ENCODE measurements around the gene EEF2K. TPM values are rescaled to one million over a fixed set of nuclear protein-coding genes. Genes with fewer than 3 reads are reported as not detected.
A peak's percentile ranks its signal among the peaks of the same experiment; 100 is the strongest.

Gene EEF2K
- polyA plus RNA-seq, 3 donors = 0.85 to 6.5 (median 1.7) TPM

DNA sequence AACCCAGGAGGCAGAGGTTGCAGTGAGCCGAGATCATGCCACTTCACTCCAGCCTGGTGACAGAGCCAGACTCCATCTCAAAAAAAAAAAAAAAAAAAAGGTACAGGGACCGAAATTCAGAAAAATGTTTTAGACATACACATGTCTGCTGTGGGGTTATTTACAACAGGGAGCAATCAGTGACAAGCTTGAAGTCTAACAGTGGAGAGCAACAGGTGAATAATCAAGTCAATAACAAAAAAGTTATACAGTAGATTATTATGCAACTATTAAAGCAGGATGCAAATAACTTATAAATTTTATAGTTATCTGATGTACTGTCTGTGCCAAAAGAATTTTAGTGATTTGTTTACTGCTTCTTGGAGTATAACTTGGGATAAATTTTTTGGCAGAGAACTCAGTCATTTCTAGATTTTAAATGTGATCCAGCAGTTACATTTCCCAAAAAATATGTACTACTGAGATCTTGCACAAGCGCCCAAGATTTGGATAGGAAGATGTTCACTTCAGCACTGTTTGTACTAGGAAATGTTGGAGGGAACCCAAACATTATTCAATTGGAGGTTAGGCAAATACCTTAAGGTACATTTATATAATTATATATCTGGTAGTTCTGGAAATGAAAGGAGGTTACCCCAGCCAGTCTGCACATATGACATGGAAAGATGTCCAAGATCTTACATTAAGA, 34.1 kb downstream of the EEF2K start:
- H3K36me3 ChIP-seq (replicated peaks in 1 of 2; ENCODE audit: control insufficient read depth in 1 of 2, insufficient read depth in 2 of 2, low read length in 2 of 2) = peaks cover 0 to 15% of the 10 kb centered on the region in 2 donors
- no peak overlapping the region for H3K4me2 ChIP-seq (replicated peaks; ENCODE audit: extremely low read depth, low read length, poor library complexity, severe bottlenecking)
- H4K20me1 ChIP-seq (ENCODE audit: insufficient read depth, low read length) = no peaks in the 10 kb centered on the region
- Mint-ChIP-seq H3K27ac (peak overlapping the region in 1 of 7 donors; percentile 8), H3K27me3 (ENCODE audit: low read depth in 3 of 3) (peaks cover 0 to 2% (median 0%) of the 10 kb centered on the region in 3 donors), H3K4me3 (no peak overlapping the region), H3K36me3 (peaks cover 11 to 19% of the 10 kb centered on the region in 2 donors), H3K4me1 (peaks cover 24% of the 10 kb centered on the region), H3K9me3 (no peaks in the 10 kb centered on the region)
- no peak overlapping the region for H3K9ac ChIP-seq (ENCODE audit: insufficient read depth, low read length, poor library complexity, severe bottlenecking)
- intact Hi-C loops (cut with micrococcal nuclease) = no loop called here
- no peak overlapping the region for H2AFZ ChIP-seq (ENCODE audit: insufficient read depth, low read depth, low read length, poor library complexity, severe bottlenecking)
- no peak overlapping the region for H3K4me3 ChIP-seq (replicated peaks in 1 of 3; ENCODE audit: low read depth in 2 of 3, low read length in 3 of 3)
- TF ChIP-seq, protein P1, sequence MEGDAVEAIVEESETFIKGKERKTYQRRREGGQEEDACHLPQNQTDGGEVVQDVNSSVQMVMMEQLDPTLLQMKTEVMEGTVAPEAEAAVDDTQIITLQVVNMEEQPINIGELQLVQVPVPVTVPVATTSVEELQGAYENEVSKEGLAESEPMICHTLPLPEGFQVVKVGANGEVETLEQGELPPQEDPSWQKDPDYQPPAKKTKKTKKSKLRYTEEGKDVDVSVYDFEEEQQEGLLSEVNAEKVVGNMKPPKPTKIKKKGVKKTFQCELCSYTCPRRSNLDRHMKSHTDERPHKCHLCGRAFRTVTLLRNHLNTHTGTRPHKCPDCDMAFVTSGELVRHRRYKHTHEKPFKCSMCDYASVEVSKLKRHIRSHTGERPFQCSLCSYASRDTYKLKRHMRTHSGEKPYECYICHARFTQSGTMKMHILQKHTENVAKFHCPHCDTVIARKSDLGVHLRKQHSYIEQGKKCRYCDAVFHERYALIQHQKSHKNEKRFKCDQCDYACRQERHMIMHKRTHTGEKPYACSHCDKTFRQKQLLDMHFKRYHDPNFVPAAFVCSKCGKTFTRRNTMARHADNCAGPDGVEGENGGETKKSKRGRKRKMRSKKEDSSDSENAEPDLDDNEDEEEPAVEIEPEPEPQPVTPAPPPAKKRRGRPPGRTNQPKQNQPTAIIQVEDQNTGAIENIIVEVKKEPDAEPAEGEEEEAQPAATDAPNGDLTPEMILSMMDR (IDR thresholded peaks at IDR 0.05) = no peak
- DNase-seq = no peak
- H3K4me1 ChIP-seq (ENCODE audit: control insufficient read depth in 1 of 2, insufficient read depth in 2 of 2, low read length in 2 of 2) = peaks cover 18 to 24% of the 10 kb centered on the region in 2 donors
- WGBS (ENCODE audit: insufficient coverage) = no CpG with 5 or more reads among the region's 3 CpGs
- no peaks in the 10 kb centered on the region for H3K27me3 ChIP-seq (ENCODE audit: control insufficient read depth in 2 of 2, insufficient read depth in 2 of 2, low read length in 2 of 2)
- H3K79me2 ChIP-seq (ENCODE audit: insufficient read depth, low read length) = no peaks in the 10 kb centered on the region
- no peaks in the 10 kb centered on the region for H3K9me3 ChIP-seq (replicated peaks in 1 of 2; ENCODE audit: control insufficient read depth in 1 of 2, insufficient read depth in 1 of 2, low read length in 2 of 2)
- no peak overlapping the region for H3K27ac ChIP-seq (ENCODE audit: low read depth in 1 of 2, low read length in 2 of 2)

DNA sequence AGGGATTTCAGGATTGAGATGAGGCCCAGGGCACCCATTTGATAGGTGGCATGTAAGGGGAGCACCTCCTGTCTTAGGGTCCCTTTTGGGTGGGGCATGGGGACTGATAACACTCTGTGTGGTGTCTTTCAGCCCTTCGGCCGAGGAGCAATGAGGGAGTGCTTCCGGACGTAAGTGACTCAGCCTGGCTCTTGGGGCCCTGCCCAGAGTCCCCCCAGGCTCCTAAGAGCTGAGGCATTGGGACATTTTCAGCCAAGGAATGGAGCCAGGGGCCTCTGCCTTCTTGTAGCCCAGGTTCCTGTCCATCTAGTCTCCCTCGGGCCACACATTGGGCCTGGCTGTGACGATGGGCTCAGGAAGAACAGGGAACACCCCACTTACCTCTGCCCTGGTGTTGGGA, 44.4 kb downstream of the EEF2K start:
- Histone ChIP-seq H3K27me3 (ENCODE audit: control insufficient read depth in 2 of 2, insufficient read depth in 2 of 2, low read length in 2 of 2) (no peaks in the 10 kb centered on the region), H3K4me3 (replicated peaks in 1 of 3; ENCODE audit: low read depth in 2 of 3, low read length in 3 of 3) (no peak overlapping the region), H2AFZ (ENCODE audit: insufficient read depth, low read depth, low read length, poor library complexity, severe bottlenecking) (no peak overlapping the region), H3K4me2 (replicated peaks; ENCODE audit: extremely low read depth, low read length, poor library complexity, severe bottlenecking) (no peak overlapping the region), H3K9me3 (replicated peaks in 1 of 2; ENCODE audit: control insufficient read depth in 1 of 2, insufficient read depth in 1 of 2, low read length in 2 of 2) (peaks cover 5% of the 10 kb centered on the region in 2 donors), H3K36me3 (replicated peaks in 1 of 2; ENCODE audit: control insufficient read depth in 1 of 2, insufficient read depth in 2 of 2, low read length in 2 of 2) (peaks cover 38 to 67% of the 10 kb centered on the region in 2 donors), H3K79me2 (ENCODE audit: insufficient read depth, low read length) (no peaks in the 10 kb centered on the region), H3K4me1 (ENCODE audit: control insufficient read depth in 1 of 2, insufficient read depth in 2 of 2, low read length in 2 of 2) (no peaks in the 10 kb centered on the region), H3K27ac (ENCODE audit: low read depth in 1 of 2, low read length in 2 of 2) (no peak overlapping the region), H4K20me1 (ENCODE audit: insufficient read depth, low read length) (no peaks in the 10 kb centered on the region), H3K9ac (ENCODE audit: insufficient read depth, low read length, poor library complexity, severe bottlenecking) (no peak overlapping the region)
- Mint-ChIP-seq H3K4me1 (no peaks in the 10 kb centered on the region), H3K9me3 (peaks cover 2 to 15% (median 5%) of the 10 kb centered on the region in 7 donors), H3K27ac (peak overlapping the region in 2 of 7 donors; percentile 23 to 57), H3K27me3 (ENCODE audit: low read depth in 3 of 3) (no peaks in the 10 kb centered on the region), H3K4me3 (no peak overlapping the region), H3K36me3 (peaks cover 55 to 73% of the 10 kb centered on the region in 2 donors)
- TF ChIP-seq, protein P1 (IDR thresholded peaks at IDR 0.05) = no peak
- intact Hi-C loops (cut with micrococcal nuclease) = no loop called here
- no peak for DNase-seq
- WGBS (ENCODE audit: insufficient coverage) = 93% methylated on average over 4 of the region's 6 CpGs

All from CD14-positive monocyte (primary cell).